Occipital lobe (tissue), 2 donors: ENCODE data around the gene ZNF557. TPM values are rescaled to one million over a fixed set of nuclear protein-coding genes. Genes with fewer than 3 reads are reported as not detected.
"Not testable (repeated sequence)": the region's sequence is repeated elsewhere in the genome, so short reads cannot be mapped to it uniquely, and the experiment has no call there.

Experiments used
- DNase-seq: peaks from one replicate; lab custom pipeline; 2025; lab: John Stamatoyannopoulos, UW
- total RNA-seq: library from RNA; depleted of rRNA; stranded (reverse); fragments of >200 nt; gene quantifications from one replicate; pipeline ENCODE4 v1.2.3, GENCODE V29; 2014

Gene ZNF557
- 40.9 TPM for total RNA-seq

- DNase-seq, result peak; percentile 97
These were observed at the start of gene ZNF557 for GRCh38 chr19:7069042-7069903. TSS of gene ZNF557 (plus strand) at chr19:7069703. CDS start at chr19:7075075, 5,372 bp downstream.

GRCh38 chr19:7021331-7021730 lies 48.2 kb upstream of the ZNF557 start, which contains the start of gene MBD3L2B:
TSS of gene MBD3L2B (minus strand) at chr19:7021431. CDS start at chr19:7021397, 34 bp downstream.
- not testable (repeated sequence) for DNase-seq

- DNase-seq, result not testable (repeated sequence)
These were observed 40.7 kb upstream of the ZNF557 start for GRCh38 chr19:7028790-7029189.

GRCh38 chr19:7030278-7030677 lies 39.2 kb upstream of the ZNF557 start, which contains the start of gene MBD3L5:
TSS of gene MBD3L5 (plus strand) at chr19:7030578. CDS start at chr19:7030612, 34 bp downstream.
- not testable (repeated sequence) for DNase-seq

- DNase-seq, result not testable (repeated sequence)
These were observed 29.4 kb upstream of the ZNF557 start, which contains the start of gene MBD3L4 for GRCh38 chr19:7040079-7040478. TSS of gene MBD3L4 (minus strand) at chr19:7040179. CDS start at chr19:7040144, 35 bp downstream.

- DNase-seq, result not testable (repeated sequence)
These were observed 27.9 kb upstream of the ZNF557 start for GRCh38 chr19:7041563-7041962.

- not testable (repeated sequence) for DNase-seq
These were observed 20.5 kb upstream of the ZNF557 start, which contains the start of gene MBD3L2 for GRCh38 chr19:7049021-7049420. TSS of gene MBD3L2 (plus strand) at chr19:7049321. CDS start at chr19:7049374, 53 bp downstream.

- not testable (repeated sequence) for DNase-seq
These were observed 18.1 kb upstream of the ZNF557 start for GRCh38 chr19:7051421-7051820.

GRCh38 chr19:7052896-7053295 lies 16.6 kb upstream of the ZNF557 start:
- not testable (repeated sequence) for DNase-seq

GRCh38 chr19:7054635-7055368 lies 14.7 kb upstream of the ZNF557 start:
- DNase-seq, result not testable (repeated sequence)

GRCh38 chr19:7055679-7056078 lies 13.8 kb upstream of the ZNF557 start:
- DNase-seq, result not testable (repeated sequence)

GRCh38 chr19:7056371-7056770 lies 13.1 kb upstream of the ZNF557 start:
- not testable (repeated sequence) for DNase-seq

GRCh38 chr19:7058576-7058975 lies 10.9 kb upstream of the ZNF557 start, which contains the start of gene MBD3L3:
TSS of gene MBD3L3 (minus strand) at chr19:7058676. CDS start at chr19:7058605, 71 bp downstream.
- not testable (repeated sequence) for DNase-seq

- DNase-seq, result not testable (repeated sequence)
These were observed 9.5 kb upstream of the ZNF557 start for GRCh38 chr19:7059977-7060376.

GRCh38 chr19:7063339-7063738 lies 6.2 kb upstream of the ZNF557 start:
- no peak for DNase-seq

GRCh38 chr19:7063764-7064418 lies 5.6 kb upstream of the ZNF557 start:
- DNase-seq, result no peak

- DNase-seq, result not testable (repeated sequence)
These were observed 2.4 kb upstream of the ZNF557 start for GRCh38 chr19:7067122-7067521.

- no peak for DNase-seq
These were observed 1.8 kb upstream of the ZNF557 start for GRCh38 chr19:7067716-7068115.

- DNase-seq, result no peak
These were observed 904 bp upstream of the ZNF557 start for GRCh38 chr19:7068599-7068998.

GRCh38 chr19:7069904-7070226 lies 362 bp downstream of the ZNF557 start:
- DNase-seq, result no peak

GRCh38 chr19:7072541-7072940 lies 3.0 kb downstream of the ZNF557 start:
- no peak for DNase-seq
